OCI-LY1 (cell line): ENCODE data around the gene SDR39U1.

Experiments
- EZH2 ChIP-seq: fragments of 200-600 bp; sonication (generic), shearing (Covaris generic); IDR thresholded peaks from 2 replicates; pipeline ENCODE4 v1.8.0; 2017; ENCODE audit warnings: borderline replicate concordance, mixed run types, mild to moderate bottlenecking, antibody characterized with exemption, low read length, moderate library complexity, mixed read lengths
- TF ChIP-seq, protein P1 (sequence below): fragments of 200-600 bp; sonication (generic), shearing (Covaris generic); IDR thresholded peaks from 2 replicates; pipeline ENCODE4 v1.5.1; 2017; ENCODE audit warnings: mild to moderate bottlenecking, antibody characterized with exemption, low read length, moderate library complexity, mixed read lengths

DNA sequence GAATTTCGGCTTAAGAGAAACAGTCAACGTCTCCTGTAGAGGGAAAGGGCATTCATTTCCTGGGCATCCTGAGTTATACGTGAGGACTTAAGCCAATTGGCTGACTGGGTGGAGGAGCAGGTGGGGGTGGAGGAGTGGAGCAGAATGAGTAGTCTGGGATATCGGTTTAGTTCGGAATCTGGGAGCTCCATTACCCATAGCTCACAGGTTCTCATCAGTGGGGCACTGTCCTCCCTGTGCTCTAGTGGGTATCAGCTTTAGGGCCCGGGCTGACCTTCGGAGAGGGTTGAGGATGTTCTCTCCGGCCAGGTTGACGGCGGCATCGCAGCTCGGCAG is 704 bp downstream of the SDR39U1 start:
- TF ChIP-seq, protein P1, sequence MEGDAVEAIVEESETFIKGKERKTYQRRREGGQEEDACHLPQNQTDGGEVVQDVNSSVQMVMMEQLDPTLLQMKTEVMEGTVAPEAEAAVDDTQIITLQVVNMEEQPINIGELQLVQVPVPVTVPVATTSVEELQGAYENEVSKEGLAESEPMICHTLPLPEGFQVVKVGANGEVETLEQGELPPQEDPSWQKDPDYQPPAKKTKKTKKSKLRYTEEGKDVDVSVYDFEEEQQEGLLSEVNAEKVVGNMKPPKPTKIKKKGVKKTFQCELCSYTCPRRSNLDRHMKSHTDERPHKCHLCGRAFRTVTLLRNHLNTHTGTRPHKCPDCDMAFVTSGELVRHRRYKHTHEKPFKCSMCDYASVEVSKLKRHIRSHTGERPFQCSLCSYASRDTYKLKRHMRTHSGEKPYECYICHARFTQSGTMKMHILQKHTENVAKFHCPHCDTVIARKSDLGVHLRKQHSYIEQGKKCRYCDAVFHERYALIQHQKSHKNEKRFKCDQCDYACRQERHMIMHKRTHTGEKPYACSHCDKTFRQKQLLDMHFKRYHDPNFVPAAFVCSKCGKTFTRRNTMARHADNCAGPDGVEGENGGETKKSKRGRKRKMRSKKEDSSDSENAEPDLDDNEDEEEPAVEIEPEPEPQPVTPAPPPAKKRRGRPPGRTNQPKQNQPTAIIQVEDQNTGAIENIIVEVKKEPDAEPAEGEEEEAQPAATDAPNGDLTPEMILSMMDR = no peak
- no peak for TF ChIP-seq EZH2
